GM18519 (cell line): ENCODE data around the gene PRTG.
"Not testable (repeated sequence)": the region's sequence is repeated elsewhere in the genome, so short reads cannot be mapped to it uniquely, and the experiment has no call there.

Experiments
- ATAC-seq: cut with Tn5 transposase; IDR thresholded peaks from one replicate; pipeline ENCODE4 v1.9.1; 2021; ENCODE audit warnings: mild to moderate bottlenecking, moderate library complexity; ENCODE audit not compliant: unreplicated experiment, low FRiP score

The PRTG gene, protein sequence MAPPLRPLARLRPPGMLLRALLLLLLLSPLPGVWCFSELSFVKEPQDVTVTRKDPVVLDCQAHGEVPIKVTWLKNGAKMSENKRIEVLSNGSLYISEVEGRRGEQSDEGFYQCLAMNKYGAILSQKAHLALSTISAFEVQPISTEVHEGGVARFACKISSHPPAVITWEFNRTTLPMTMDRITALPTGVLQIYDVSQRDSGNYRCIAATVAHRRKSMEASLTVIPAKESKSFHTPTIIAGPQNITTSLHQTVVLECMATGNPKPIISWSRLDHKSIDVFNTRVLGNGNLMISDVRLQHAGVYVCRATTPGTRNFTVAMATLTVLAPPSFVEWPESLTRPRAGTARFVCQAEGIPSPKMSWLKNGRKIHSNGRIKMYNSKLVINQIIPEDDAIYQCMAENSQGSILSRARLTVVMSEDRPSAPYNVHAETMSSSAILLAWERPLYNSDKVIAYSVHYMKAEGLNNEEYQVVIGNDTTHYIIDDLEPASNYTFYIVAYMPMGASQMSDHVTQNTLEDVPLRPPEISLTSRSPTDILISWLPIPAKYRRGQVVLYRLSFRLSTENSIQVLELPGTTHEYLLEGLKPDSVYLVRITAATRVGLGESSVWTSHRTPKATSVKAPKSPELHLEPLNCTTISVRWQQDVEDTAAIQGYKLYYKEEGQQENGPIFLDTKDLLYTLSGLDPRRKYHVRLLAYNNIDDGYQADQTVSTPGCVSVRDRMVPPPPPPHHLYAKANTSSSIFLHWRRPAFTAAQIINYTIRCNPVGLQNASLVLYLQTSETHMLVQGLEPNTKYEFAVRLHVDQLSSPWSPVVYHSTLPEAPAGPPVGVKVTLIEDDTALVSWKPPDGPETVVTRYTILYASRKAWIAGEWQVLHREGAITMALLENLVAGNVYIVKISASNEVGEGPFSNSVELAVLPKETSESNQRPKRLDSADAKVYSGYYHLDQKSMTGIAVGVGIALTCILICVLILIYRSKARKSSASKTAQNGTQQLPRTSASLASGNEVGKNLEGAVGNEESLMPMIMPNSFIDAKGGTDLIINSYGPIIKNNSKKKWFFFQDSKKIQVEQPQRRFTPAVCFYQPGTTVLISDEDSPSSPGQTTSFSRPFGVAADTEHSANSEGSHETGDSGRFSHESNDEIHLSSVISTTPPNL

DNA sequence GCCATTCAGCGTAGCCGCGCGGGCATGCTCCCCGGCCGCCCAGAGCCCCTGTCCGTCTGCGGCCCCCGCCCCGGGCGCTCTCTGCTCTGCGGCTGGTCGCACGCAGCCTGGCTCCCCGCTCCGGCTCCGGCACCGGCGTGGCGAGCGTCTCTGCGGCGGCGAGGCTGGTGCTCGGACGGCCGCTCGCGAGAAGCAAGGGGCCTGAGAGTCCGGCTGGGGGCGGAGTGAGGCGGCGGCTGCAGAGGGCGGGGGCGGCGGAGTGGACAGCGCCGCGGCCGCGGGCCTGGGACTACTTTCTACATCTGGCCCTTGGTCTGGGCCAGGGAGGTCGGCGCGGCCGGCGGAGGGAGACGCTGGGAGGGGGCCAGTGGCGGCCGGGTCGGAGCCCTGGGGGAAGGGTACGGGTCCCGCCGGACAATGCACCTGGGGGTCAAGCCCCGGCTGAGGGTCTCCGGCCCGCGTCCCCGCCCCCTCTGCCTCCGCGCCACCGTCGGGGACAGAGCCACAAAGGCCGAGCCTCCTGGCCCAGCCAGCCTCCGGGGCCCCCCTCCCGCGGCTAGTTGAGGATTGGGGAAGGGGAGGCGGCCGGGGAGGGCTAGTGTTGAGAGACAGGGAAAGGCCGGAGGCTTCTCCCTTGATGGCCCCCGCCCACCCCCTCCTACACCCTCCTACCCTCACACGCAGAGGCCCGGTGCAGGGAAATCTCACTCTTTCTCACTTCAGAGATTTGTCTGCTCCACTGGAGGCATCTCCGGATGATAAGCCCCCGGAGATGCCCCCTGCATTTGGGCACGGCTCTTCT lies at the start of gene PRTG:
TSS of gene PRTG (minus strand) at position 226 of the 802 bp plus-strand sequence. CDS start at position 5, 221 bp downstream.
- no peak for ATAC-seq

DNA sequence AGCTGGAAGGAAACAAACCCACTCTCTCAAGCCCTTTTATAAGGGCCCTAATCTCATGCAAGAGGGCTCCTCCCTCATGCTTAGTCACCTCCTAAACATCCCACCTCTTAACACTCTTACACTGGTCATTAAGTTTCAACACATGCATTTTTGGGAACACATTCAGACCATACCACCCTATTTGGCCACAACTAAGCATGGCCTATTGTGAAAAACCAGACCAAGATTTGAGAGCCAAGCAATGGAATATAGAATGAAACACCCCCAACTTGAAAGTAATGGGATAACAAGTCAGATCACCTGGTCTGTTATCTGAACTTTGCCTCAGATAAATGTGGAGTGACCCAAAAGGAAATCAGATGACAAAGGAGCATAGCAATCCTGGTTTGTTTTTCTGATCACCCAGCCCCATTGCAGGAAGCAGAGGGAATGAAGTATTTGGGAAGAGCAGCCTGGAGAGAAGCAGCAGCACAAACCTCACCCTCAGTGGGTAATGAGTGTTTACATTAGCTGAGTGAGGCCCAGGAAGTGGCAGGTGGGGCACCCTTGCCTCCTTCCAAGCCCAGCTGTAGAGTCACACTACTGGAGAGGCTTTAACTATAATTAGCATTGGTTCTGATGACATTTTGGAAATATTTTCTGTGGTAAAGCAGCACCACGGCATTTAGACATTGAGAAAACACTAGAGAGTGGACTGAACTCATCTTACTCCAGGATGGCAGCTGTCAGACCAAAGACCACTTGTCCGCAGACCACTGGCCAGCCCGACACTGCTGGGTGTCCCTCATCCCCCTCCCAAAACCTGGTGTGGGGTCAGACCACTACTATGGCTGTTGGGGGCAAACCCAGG lies 48.8 kb upstream of the PRTG start:
- no peak for ATAC-seq

DNA sequence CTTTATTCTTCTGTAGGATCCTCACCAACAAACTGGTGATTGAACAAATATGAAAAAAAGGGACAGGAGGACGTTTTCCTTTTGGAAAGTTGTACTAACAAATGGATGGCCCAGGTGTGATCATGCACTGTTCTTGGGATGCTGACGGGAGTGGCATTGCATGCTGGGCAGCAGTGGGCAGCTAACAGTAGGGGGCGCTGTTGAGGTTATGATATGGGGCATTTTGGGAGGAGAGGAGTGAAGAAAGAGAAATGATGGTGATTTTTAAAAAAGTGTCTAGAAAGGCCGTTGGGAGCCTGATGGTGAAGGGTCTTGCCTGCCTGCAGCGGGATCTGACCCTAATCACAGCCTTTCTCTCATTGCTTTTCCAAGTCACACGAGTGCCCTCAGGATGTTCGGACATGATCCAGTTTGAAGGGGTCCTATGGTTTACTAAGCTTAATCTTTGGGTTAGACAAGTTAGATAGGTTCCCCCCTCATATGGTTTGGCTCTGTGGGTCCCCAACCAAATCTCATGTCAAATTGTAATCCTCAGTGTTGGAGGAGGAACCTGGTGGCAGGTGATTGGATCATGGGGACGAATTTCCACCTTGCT lies 46.2 kb upstream of the PRTG start:
- ATAC-seq: no peak

DNA sequence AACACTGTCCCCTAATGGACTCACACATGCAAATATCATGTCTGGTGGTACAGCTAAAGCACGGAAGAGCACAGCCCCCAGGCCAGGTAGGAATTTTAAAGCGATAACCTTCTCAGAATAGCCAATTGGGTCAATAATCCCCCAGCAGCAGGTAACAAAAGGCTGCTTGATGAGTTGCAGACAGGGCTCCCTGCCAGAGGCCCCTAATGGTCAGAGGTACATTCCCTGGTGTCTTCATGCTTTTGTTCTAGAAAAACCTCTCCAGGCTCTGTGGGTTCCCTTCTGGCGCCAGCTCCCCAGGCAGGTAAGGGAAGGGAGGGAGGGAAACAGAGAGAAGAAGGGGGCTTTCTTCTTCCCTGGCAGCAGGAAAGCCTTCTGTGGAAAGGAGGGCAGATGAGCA lies 43.4 kb upstream of the PRTG start:
- ATAC-seq: no peak

DNA sequence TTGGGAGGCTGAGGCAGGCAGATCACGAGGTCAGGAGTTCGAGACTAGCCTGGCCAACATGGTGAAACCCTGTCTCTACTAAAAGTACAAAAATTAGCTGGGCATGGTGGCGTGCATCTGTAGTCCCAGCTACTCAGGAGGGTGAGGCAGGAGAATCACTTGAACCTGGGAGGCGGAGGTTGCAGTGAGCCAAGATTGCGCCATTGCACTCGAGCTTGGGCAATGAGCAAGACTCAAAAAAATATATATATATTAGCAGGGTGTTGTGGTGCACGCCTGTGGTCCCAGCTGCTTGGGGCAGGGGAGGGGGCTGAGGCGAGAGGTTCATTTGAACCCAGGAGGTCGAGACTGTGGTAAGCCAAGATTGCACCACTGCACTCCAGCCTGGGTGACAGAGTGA lies 42.6 kb upstream of the PRTG start:
- ATAC-seq: not testable (repeated sequence)

DNA sequence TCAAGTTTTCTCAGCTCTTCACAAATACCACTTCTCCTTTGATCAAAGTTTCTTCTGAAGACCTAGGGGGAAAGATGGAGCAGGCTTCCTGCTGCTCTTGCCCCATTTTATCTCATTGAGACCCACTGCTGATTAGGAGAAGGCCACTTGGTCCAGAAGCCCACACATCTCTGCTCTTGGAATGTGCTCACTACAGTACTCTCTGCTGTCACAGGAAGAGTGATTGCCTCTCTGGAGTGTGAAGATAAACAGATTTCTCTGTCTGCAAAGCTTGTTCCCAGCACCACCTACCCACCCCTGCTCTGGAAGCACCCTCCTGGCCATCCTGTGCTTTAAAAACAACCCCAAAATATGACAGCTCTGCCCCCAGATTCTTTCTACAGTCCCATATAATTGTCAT lies 41.3 kb upstream of the PRTG start:
- ATAC-seq: no peak

DNA sequence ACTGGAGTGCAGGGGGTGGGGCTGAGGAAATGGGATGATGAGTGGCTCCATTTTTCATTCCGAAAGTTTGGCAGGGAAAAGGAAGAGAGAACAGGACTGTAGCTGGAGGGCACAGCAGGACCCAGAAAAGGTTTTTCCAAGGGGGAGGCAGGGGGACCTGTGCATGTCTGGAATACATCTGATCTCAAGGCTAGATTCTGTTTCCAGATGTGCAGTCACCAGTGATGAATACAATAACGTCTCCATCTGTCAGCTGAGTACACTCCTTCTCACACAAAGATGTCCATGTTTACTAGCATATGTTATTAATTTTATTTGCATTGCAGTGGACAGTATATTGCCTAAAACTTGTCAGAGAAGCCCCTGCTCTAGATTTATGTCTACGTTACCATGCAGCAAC lies 39.9 kb upstream of the PRTG start:
- no peak for ATAC-seq

DNA sequence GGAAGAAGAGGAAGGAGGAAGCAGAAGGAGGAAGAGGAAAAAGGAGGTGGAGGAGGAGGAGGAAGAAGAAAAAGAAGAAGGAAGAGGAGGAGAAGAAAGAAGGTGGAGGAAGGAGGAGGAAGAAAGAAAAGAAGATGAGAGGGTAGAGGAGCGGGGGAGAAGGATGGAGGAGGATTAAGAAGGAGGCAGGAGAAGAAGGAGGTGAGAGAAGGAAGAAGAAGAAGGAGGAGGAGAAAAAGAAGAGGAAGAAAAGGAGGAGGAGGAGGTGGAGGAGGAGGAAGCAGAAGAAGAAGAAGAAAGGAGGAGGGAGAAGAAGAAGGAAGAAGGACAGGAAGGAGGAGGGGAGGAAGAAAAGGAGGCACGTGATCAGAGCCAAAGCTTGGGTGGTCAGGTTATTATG lies 37.3 kb upstream of the PRTG start:
- no peak for ATAC-seq

DNA sequence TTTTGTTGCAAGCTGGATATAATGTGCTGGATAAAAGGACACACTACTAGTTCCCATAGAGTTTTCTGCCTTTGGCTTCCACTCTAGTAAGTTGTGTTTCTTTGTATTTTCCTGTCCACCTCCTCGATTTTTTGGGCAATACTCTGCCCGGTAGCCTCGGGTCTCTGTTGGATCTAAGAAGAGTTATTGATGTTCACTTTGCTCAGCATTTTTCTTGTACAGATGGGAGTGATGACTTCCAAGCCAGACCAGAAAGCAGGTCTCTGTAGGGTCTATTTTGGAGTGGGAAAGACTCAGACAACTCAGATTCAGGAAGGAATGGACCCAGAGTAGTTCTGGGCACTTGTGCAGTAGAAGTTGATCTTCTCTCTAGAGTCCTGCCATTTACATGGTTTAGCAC lies 36.0 kb upstream of the PRTG start:
- no peak for ATAC-seq

DNA sequence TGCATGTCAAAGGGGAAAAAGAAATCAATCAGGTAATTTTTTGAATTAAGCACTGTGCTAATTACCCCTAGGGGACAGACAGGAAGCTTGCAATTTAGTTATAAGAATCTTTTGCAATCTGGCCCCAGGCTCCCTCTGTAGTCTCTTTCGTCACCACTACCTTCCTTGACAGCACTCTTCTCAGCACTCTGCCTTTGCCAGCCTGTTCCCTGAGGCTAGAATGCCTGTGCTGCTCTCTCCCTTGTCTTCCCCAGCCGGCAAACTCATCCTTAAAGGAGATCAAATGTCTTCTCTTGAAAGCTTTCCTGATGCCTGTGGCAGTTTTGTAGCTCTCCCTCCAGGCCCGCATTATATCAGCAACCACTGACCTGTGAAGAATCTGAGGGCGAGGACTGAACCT lies 32.4 kb upstream of the PRTG start:
- ATAC-seq: no peak

DNA sequence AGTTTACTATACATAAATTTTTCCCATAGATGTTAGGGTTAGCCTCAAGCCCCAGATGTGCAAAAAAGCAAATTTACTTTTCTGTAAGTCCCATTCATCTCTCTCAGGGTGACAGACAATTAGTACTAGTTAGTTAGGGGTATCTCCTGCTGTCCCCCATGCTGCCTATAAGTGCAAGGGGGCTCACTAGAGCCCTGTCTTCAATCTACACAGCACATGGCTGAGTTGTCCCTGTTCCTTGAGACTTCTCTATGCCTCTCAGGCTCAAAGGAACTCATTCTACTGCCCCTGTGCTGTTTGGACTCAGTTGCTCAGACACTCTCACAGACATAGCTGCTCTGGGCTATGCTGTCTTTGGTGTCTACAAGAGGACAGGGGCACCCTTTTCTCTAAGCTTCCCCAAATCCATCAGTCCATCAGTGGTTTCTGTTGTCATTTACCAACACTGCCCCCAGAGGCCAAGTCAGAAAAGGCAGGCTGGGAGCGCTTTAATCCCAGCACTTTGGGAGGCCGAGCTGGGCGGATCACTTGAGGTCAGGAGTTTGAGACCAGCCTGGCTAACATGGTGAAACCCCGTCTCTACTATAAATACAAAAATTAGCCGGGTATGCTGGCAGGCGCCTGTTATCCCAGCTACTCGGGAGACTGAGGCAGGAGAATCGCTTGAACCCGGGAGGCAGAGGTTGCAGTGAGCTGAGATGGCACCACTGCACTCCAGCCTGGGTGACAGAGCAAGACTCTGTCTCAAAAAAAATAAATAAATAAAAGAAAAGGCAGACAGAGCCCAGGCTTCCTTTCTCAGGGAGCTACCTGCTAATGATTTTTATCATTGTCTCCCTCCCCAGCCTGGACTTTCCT lies 31.4 kb upstream of the PRTG start:
- peak; percentile 54 for ATAC-seq

DNA sequence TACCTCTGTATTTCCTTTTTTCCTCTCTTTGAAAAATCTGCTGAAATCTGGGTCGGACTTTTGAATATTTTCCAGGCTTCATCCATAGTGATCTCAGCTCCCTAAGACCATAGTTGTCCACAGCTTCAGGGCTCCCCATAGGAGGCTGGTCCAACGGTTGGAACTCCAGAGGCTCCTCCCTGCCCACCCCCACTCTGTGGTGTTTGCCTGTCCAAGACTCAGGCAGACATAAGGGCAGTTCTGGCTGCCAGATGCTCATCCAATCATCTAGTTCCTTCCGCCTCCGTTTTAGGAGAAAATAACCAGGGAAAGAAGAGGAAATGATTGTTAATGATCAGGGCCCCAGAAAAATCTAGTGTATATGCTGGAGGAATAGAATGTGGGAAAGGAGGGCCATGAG lies 27.9 kb upstream of the PRTG start:
- no peak for ATAC-seq

DNA sequence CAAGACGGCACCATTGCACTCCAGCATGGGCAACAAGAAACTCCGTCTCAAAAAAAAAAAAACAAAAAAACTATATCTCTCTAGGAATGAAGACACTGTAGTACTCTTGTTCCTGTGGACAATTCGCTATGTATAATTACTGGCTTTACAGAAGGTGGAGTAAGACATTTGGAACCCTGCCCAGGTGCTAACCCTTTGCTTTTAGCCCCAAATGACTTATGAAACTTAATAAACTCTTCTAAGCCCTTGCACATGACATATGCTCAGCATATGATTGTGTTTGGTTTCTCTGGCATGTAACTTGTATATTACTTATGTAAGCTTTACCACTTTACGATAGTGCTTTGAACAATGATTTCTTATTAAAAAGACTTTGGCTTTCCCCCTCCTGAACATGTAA lies 27.3 kb upstream of the PRTG start:
- ATAC-seq: no peak

DNA sequence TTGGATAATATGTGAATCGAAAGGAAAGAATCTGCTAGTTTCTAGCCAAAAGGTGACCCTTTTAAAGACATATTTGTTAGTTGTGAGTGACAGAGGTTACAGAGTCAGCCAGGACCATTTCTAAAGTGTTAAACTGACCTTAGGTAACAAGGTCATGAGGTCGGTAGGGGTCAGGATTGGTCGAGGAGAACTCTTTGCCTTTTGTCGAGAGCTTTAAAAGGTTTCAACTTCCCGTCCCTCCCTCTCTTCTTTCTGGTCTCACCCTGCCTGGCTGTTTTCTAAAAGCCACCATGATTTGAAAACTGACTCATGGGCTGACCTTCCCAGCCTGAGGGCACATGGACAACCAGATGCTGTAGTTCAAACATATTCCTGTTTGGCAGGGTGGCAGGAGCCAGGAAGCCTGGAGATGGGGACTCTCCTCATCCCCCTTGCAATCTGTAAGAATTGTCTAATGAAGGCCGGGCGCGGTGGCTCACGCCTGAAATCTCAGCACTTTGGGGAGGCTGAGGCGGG lies 25.8 kb upstream of the PRTG start:
- ATAC-seq: no peak

DNA sequence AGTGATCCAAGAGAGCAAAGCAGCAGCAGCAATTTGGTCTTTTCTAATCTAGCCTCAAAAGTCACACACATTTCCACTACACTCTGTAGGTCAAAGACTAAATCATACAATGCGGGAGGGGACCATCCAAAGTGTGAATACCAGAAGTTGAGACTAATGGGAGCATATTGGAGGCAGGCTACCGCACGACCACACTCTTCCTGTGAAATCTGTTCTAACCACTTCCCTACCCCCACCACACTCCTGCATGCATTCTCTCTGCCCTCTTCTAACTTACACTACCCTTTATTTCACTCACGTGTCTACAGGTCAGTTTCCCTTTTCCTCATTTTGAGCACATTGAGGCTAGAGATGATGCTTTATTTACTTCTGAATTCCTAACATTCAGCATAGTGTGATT lies 23.7 kb upstream of the PRTG start:
- ATAC-seq: no peak

DNA sequence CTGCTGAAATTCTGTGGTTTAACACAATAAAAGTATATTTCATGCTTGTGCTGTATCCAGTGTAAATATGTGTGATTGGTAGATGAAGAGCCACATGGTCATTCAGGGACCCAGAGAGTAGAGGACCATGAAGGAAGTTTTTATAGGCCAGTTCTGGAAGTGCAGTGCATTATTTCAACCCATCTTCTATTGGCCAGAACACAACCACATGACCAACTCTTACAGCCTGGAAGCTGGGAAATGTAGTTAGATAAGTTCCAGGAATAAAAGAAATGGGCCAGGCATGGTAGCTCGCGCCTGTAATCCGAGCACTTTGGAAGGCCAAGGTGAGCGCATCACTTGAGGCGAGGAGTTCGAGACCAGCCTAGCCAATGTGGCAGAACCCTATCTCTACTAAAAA lies 21.4 kb upstream of the PRTG start:
- ATAC-seq: no peak

DNA sequence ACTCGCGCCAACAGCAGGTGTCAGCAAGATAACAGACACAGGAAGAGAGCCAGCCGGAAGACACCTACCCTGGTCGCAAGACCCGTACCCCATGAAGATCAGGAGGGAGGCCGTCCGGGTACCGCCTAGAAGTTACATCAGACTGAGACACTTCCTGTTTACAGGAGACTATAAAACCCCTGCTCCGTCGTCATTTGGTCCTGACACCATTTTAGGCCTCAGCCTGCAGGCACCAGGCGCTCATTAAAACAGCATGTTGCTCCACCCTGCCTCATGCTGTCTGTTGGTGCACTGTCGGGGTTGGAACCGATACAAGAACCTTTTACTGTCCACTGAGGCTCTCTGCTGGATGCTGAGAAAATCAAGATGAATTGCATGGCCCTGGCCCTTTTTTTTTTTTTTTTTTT lies 15.6 kb upstream of the PRTG start:
- ATAC-seq: no peak

DNA sequence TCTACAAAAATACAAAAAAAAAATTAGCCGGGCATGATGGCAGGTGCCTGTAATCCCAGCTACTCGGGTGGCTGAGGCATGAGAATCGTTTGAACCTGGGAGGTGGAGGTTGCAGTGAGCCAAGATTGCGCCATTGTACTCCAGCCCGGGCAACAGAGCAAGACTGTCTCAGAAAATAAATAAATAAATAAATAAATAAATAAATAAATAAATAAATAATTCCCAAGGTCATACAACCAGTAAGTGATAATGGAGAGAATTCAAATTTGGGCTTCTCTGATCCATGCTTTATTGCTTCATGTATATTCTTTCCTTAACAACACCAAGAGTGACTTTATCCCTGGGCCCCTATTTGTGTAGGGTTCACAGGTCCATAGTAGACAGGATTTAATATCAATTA lies 10.5 kb upstream of the PRTG start:
- ATAC-seq: not testable (repeated sequence)
